GM18867 (cell line): ENCODE data around the gene ITM2C.

ENCODE experiments used
- ATAC-seq: cut with Tn5 transposase; IDR thresholded peaks from one replicate; pipeline ENCODE4 v1.9.1; 2021; ENCODE audit warnings: mild to moderate bottlenecking, moderate library complexity; ENCODE audit not compliant: unreplicated experiment

Gene ITM2C, protein sequence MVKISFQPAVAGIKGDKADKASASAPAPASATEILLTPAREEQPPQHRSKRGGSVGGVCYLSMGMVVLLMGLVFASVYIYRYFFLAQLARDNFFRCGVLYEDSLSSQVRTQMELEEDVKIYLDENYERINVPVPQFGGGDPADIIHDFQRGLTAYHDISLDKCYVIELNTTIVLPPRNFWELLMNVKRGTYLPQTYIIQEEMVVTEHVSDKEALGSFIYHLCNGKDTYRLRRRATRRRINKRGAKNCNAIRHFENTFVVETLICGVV

DNA sequence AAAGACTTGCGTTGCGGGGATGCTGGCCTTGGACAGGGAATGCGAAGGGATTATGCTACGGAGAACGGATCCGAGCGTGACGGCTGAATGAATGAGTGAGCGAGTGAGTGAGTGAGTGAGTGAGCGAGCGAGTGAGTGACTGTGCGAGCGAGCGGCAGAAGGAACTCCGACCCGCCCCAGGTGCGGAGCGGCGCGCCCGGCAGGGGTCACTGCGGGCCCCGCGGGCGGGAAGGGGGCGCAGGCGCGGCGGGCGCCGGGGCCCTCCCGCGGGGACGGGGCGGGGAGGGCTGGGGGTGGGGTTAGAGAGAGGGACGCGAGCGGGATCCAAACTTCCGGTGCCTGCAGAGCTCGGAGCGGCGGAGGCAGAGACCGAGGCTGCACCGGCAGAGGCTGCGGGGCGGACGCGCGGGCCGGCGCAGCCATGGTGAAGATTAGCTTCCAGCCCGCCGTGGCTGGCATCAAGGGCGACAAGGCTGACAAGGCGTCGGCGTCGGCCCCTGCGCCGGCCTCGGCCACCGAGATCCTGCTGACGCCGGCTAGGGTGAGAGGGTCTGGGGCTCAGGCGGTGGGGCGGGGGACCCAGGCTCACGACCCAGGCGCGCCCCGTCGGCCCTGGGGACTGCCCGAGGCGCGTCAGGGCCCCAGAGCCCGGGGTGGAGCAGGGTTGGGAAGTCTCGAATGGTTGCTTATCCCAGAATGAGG lies at the start of gene ITM2C:
ITM2C (plus strand) TSS at position 338 of the 702 bp plus-strand sequence; CDS start at position 422, 84 bp downstream.
- peak; percentile 77 for ATAC-seq

DNA sequence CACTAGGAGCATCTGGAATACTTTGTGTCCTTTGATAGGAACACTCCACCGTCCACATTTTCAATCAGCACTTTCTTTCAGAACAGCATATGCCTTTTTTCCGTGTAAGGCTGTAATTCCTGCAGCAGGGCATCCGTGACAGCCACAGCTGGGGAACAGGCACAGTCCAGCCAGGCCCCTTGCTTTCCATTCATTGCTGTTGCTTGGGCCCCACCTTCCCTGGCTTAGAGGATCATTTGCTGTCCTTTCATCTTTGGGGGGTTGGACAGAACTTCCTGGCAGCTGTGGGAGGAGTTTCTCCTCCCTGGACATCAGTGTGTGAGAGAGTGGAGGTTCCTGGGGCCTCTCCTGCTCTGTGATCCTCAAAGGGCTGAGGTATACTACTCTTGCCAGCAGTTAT lies 49.7 kb upstream of the ITM2C start:
- no peak for ATAC-seq

DNA sequence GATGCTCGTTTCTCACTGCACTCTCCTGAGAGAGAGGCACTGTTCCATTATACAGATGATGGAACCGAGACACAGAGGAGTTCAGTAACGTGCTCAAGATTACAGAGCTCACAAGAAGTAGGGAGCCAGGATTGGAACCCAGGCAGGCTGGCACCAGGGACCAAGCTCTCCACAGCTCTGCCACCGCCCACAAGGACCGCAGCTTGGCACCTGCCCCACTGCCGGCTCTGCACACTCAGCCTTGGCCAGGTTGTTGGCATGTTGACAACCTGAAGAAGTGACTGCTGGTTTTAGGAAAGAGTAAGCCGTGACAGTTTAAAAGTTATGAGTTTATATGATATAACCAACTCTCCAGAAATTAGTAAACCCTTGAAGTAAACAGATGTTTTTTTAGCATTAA lies 48.0 kb upstream of the ITM2C start:
- ATAC-seq: no peak

DNA sequence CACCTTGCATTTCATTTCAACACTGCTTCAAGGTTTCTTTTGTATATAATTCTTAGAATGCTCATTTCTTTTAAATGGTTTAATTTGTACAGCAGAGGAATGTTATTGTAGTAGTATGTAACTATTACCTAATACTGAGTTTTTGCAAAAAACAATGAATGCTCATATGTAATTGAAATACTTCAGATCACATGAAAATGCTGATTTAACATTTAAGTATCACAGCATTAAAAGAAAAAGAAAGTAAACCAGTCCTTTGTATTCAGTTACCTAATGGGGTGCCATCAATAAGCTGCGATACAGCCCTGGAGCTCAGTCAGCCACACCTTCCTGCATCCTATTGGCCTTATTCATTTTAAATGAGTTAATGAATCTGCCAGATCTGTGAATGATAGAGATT lies 45.3 kb upstream of the ITM2C start:
- no peak for ATAC-seq

DNA sequence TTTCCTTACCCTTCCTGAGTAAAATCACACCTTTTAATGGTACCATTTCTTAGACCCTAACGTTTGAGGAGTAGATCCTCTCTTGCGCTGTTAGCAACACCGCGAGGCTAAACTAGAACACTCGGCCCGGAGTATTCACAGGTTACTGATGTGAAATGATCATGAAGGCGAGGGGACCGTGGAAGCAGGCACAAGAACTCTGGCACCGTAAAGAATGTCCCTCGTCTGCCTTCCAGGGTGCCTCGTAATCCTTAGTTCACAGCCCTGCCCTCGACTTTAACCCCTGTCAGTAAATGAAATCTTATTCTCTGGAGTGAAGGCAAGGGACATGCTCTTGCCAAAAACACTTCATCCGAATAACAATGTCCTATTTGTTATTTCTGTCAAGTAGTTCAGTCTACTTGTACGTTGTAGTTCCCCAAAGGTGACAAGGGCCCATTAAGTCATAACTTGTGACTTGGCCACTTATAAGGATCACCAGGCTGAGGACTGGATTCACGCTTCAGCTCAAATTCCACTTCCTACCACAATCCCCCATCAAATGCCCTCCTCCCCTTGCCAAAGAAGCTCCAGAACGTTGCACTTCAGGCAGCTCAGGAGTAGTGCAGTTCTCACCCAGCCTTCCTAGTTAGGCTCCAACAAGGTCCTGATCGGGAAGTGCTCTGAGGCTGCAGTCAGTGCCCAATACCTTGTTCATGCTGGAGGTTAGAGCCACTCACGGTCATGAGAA lies 43.3 kb upstream of the ITM2C start:
- ATAC-seq: no peak

DNA sequence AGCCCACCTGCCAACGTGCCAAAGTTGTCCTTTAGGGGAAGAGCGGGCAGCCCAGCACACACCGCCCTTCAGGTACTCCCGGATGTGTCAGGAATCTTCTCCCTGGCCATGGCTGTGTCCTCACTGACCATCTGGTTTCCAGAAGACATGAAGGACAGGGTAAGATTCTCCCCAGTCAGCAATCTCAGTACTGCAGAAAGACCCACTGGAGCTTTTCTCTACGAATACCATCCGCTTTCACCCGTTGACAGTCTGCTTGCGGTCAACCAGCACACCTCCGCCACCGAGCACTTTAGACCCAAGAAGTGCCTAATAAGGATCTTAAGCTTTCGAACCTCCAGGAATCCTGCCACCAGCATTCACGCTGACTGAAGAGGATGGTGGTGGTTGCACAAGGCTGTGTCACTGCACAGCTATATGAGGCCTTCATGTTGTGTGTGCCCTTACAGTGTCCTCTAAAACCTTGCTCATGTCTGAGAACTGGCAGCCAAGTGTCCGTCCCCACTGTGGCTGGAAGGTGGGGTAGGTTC lies 42.7 kb upstream of the ITM2C start:
- ATAC-seq: no peak

DNA sequence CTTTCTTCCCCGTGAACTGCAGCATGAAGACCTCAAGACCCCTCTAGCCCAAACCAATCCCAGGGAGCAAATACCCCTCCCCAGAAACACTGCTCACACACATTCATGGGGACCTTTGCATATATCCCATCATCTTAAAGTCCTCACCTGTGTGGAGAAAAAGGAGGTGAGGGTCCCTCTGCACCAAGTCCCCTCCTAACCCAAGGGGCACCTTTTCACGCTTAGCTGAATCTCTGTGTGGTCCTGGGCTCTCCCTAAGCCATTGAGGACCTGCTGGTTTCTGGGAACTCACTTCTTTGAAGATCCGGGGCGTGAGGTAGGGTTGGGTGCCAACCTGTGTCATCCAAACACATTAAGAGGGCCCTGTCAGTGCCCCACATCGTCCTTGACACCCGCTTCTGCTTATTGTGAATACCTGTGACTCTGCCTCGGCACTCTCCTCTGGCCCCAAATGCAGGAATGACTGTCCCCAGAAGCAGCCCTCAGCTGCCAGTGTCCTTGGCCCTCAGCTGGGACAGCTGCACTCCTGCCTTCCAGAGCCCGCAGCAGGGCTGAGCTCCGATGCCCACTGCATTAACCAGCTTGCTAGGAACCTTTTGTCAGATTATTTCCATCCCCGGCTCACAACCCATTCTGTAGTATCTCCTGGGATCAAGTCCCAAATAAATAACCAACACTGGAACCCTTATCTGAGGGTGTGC lies 41.3 kb upstream of the ITM2C start:
- no peak for ATAC-seq

DNA sequence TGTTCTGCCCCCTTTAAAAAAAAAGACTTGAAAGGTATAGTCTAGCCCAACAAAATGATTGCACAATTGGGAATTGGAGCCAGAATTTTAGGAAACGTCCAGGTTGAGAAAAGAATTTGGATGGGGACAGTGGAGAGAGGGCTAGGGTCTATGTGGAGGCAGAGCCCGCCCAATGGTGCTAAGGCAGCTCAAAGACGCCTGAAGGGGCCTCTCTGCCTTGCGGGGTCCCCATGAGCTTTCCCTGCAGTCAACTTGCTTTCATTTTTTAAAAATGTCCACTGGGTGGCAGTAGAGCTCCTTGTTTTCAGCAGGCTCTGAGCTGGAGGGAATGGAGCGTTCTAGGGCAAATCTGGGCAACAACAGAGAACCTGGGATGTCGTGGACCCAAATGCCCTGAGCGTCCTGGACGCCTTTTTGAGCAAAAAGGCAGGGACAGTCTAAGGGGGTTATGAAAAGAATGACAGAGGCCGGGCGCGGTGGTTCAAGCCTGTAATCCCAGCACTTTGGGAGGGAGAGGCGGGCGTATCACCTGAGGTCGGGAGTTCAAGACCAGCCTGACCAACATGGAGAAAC lies 40.2 kb upstream of the ITM2C start:
- peak; percentile 67 for ATAC-seq

DNA sequence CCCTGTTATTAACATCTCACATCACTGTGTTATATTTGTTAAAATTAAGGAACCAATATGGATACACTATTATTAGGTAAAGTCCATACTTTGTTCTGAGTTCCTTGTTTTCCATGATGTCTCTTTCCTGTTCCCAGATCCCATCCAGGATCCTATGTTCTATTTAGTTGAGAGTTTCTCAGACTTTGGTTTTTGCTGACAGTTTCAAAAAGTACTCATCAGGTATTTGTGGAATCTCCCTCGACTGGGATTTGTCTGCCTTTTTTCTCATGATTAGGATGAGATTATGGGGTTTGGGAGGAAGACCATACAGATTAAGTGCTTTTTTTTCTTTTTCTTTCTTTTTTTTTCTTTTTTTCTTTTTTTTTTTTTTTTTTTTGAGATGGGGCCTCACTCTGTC lies 39.4 kb upstream of the ITM2C start:
- no peak for ATAC-seq

DNA sequence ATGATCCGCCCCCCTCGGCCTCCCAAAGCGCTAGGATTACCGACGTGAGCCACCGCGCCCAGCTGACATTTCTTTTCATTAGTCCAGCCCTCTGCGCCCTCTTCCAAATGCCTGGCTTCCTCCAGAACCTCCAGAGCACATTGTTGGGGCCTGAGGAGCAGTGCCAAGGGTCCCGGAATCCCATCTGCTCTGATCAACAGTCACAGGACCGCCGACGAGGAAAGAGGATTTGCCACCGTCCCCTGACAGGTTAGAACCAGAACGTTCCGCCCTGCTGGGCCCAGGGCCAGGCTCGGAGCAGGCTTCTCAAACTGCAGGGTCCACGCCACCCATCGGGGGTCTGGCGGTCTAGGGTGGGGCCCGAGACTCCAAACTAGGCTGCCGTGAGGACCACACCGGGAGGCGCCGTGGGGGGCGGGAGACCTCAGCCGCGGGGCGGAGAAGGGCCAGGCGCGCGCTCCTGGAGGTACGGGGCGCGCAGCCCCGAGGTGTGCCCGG lies 36.9 kb upstream of the ITM2C start:
- ATAC-seq: no peak

DNA sequence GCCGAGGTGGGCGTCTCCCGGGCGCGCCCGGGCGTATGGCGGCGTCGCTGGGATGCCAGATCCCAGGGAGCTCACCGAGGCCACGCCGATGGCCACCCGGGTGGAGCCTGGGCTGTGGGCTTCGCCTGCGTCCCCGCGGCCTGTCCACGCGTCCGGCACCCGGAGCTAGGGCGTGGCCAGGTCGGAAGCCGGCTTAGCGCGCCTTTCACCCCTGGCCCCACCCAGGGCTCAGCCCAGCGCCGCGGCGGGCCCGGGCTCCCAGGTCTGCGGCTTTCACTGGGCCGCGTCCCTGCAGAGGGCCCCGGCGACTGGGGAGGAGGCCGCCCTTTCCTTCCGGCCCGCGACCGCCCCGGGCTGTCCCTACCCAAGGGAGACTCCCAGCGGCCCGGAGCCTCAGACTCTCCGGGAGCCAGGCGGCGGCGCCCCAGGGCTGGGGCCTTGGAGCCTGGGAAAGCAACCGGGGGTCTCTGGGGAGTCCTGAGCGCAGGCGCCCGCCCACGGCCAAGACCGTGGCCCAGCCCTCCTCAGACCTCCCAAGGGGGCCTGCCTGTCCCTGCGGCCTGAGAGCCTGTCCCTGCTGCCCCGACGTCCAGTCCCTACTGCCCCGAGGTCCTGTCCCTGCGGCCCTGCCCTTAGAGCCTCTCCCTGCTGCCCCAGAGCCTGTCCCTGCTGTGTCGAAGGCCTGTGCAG lies 36.3 kb upstream of the ITM2C start:
- no peak for ATAC-seq

DNA sequence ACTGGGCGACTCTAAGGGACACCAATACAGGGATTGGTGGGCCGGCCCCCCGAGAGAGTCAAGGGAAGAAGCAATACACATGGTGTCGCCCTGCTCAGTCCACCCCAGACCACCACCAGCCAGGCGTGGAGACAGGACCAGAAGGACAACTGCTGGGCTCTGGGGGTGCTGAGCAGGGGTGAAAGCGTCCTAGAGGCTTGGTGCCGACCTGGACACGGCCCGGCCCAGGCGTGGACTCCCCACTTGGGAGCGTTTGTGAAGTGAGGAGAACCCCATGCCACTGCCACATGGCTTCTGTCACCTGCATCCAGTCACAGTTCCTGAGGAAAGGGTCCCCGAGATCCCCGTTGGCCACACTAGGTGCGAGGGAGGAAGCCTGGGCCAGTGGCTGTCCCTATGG lies 35.4 kb upstream of the ITM2C start:
- no peak for ATAC-seq

DNA sequence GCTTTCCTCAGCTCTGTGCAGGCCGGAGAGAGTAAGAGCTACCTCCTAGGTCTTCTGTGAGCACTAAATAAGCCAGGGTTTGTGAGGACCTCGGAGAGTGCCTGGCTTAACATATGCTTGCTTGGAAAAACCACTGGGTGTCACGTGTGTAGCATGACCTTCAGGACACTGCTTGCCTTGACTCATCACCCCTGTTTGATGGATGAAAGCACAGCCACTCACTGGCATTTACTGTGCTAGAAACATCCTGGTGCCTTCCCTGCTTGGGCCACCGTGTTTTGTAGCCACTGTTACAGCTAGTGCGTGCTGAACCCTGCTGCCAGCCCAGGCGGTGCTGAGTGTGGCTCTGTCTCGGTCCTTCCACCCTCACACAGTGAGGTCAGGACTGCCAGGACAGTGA lies 34.8 kb upstream of the ITM2C start:
- ATAC-seq: no peak

DNA sequence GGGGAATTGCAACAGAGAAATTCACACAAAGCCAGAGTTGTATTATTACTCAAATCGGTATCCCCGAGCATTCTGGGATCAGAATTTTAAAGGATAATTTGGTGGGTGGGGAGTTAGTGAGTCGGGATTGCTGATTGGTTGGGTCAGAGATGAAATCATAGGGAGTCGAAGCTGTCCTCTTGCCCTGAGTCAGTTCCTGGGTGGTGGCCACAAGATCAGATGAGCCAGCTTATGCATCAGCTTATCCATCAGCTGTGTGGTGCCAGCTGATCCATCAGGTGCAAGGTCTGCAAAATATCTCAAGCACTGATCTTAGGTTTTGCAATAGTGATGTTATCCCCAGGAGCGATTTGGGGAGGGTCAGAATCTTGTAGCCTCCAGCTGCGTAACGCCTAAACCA lies 34.3 kb upstream of the ITM2C start:
- ATAC-seq: no peak

DNA sequence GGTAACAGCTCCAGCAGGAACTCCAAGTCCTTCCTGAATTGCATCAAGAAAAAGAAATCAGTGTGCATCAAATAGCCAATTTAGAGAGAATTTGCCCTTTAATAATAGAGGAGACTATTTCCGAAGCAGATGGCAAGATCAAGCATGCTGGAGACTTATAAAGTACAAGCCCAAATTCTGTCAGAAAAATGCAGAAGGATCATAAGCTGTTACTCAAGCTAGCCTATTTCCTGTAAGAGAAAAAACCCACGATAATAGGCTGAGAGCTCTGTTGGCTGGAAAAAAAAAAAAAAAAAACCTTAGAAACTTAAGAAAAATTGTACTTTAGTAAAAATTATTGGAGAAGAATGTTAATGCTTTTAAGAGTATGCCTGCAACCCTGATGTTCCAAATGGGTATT lies 24.4 kb upstream of the ITM2C start:
- no peak for ATAC-seq

DNA sequence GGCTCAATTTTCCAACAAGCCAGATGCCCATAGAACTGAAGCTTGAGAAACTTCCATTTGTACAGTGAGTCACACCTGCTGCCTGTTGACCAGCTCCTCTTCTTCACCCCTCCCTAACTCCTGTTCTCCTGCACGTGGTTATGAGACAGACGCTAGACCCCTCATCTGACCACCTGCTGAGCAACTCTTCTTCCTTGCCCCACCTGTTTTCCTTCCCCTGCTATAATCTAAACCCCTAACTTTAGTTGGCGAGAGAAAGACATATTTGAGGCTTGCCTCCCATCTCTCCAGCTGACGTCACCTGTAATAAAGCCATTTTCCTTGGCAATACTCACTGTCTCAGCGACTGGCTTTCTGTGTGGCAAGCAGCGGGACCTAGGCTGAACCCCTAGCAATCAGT lies 22.3 kb upstream of the ITM2C start:
- ATAC-seq: no peak

DNA sequence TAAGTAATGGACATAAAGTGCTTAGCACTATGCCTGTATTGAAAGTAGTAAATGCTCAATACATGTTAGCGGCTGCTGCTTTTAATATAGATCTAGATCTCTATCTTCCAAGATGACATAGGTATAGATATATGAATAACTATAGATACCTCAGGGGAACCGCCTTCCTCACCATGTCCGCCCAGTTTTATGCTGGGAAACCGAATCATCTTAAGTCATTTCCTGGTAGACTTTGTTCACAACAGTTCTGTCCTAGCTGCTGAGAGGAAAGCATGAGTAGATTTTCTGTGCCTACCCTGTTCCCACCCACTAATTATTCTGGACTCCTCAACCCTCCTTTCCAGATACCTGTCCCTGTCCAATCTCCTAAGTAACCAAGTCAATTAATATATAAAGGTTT lies 21.6 kb upstream of the ITM2C start:
- ATAC-seq: no peak

DNA sequence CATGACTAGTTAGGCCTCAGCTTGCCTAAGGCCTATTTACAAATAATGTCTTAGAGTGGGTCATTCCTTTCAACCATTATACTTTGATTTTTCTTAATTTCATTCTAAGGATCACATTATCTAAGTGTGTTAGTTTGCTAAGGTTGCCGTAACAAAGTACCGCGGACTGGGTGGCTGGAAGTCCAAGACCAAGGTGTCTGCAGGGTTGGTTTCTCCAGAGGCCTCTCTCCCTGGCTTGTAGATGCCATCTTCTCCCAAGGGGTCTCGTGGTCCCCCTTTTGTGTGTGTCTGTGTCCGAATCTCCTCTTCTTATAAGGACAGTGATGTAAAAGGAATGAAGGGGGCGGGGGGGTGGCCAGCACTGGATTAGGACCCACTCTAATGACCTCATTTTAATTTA lies 18.4 kb upstream of the ITM2C start:
- no peak for ATAC-seq

DNA sequence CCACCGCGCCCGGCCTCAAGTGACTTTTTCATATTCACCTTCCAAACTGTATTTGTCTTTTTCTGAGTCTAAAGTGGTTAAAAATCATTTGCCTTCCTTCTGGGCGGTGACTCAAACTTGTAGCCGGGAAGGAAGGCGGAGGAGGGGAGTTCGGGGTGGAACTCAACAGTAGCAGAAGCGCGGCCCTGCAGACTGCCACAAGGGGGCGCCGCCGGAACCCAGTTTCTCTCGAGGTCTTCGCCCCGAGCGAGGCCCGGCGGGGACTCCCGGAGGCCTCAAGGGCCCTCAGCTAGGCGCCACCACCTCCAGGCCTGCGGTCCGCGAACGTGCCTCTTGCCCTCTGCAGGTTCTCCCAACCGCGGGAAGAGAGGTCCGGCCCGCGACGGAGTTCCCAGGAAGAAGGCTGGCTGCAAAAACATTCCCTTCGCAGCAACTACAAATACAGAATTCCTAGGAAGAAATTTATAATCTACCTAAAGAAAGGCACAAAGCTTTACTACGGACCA lies 16.8 kb upstream of the ITM2C start:
- peak; percentile 62 for ATAC-seq
